K562 treated with DMSO at 1 percent for 24 hours (cell line): ENCODE data around the gene GOLGA6A. TPM values are rescaled to one million over a fixed set of nuclear protein-coding genes. Genes with fewer than 3 reads are reported as not detected.

Experiments used
- total RNA-seq: library from RNA; unstranded; fragments of 300-600 nt; gene quantifications from 2 replicates; pipeline ENCODE4 v1.2.3, GENCODE V29; 2022; ENCODE audit warnings: low read depth; ENCODE audit not compliant: insufficient read depth

GOLGA6A gene, protein sequence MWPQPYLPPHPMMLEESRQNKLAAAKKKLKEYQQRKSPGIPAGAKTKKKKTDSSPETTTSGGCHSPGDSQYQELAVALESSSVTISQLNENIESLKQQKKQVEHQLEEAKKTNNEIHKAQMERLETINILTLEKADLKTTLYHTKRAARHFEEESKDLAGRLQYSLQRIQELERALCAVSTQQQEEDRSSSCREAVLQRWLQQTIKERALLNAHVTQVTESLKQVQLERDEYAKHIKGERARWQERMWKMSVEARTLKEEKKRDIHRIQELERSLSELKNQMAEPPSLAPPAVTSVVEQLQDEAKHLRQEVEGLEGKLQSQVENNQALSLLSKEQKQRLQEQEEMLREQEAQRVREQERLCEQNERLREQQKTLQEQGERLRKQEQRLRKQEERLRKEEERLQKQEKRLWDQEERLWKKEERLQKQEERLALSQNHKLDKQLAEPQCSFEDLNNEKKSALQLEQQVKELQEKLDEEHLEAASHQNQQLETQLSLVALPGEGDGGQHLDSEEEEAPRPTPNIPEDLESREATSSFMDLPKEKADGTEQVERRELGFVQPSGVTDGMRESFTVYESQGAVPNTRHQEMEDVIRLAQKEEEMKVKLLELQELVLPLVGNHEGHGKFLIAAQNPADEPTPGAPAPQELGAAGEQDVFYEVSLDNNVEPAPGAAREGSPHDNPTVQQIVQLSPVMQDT
- not detected in 2 replicates for total RNA-seq

DNA sequence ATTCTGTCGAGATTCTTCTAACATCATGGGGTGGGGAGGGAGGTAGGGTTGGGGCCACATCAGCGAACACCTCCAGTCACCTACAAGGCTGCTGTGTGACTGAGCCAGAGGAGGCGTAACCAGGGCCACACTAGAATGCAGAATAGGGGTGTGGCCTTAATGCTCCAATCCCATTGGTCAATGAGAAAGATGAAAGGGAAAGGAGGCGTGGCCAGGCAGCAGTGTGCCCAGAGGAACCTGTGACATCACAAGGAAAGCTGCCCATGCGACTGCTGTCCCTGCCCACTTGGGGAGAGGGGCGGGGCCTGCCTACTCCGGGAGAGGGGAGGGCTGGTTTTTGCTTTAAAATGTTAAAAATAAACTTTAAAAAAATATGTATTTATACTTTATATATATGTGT, at the start of gene GOLGA6A:
TSS of gene GOLGA6A (minus strand) at position 101 of the 400 bp plus-strand sequence. CDS start at position 60, 41 bp downstream.

DNA sequence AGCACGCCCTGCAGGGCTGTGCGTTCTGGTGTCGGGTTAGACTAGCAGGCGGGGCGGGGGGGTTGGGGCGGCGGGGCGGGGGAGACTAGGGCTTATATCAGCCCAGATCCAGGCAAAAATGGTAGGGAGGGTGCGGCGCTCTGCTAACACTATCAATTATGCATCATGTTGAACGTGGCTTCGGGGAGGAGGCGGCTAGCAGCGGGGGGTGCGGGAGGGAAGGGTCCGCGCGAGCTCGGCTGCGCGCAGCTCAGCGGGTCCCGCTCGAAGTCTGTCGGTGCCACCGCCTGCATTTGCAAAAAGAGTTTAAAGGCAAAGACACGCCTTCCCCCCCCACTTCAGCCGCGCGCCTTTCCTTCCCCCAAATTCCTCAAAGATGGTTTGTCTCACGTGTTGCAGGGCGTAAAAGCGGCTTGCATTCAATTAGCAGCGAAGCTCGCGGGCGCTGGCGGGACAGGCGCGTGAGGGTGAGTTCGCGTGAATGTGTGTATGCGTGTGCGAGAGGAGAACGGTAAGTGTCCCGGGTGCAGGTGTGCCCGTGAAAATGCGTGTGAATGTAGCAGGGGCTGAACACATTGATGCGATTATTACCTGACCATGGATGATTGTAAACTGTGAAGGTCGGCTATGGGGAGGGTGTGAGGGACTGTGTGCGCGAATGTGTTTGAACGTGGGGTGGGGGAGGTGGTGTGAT, 48.0 kb upstream of the GOLGA6A start, which contains the start of gene ISLR2:
TSS of gene ISLR2 (plus strand) at position 432 of the 694 bp plus-strand sequence. CDS start 2,169 bp downstream, outside the sequence.

Other genes starting within 250 kb of the GOLGA6A start
- not detected in 2 replicates for gene TBC1D21, start 209.0 kb downstream of the GOLGA6A start, total RNA-seq
- gene LOXL1, start 156.1 kb downstream of the GOLGA6A start, total RNA-seq = 0.52 and 0.97 TPM in 2 replicates
- 16.1 and 17.0 TPM in 2 replicates for gene STOML1, start 90.3 kb downstream of the GOLGA6A start, total RNA-seq
- 57.8 and 62.8 TPM in 2 replicates for gene PML, start 87.8 kb downstream of the GOLGA6A start, total RNA-seq
- not detected in 2 replicates for gene ISLR2, start 48.0 kb upstream of the GOLGA6A start, total RNA-seq
- not detected in 2 replicates for gene ISLR, start 91.2 kb upstream of the GOLGA6A start, total RNA-seq
- gene STRA6, start 120.2 kb upstream of the GOLGA6A start, total RNA-seq = not detected in 2 replicates
- not detected in 2 replicates for gene CCDC33, start 153.8 kb upstream of the GOLGA6A start, total RNA-seq